DMS53 treated with DMSO at 0.1 percent for 48 hours (cell line): ENCODE measurements around the gene CD93.

ENCODE experiments used
- DNase-seq: peaks from one replicate; lab custom pipeline; 2025; ENCODE audit not compliant: unreplicated experiment; lab: John Stamatoyannopoulos, UW

The CD93 gene, protein sequence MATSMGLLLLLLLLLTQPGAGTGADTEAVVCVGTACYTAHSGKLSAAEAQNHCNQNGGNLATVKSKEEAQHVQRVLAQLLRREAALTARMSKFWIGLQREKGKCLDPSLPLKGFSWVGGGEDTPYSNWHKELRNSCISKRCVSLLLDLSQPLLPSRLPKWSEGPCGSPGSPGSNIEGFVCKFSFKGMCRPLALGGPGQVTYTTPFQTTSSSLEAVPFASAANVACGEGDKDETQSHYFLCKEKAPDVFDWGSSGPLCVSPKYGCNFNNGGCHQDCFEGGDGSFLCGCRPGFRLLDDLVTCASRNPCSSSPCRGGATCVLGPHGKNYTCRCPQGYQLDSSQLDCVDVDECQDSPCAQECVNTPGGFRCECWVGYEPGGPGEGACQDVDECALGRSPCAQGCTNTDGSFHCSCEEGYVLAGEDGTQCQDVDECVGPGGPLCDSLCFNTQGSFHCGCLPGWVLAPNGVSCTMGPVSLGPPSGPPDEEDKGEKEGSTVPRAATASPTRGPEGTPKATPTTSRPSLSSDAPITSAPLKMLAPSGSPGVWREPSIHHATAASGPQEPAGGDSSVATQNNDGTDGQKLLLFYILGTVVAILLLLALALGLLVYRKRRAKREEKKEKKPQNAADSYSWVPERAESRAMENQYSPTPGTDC

DNA sequence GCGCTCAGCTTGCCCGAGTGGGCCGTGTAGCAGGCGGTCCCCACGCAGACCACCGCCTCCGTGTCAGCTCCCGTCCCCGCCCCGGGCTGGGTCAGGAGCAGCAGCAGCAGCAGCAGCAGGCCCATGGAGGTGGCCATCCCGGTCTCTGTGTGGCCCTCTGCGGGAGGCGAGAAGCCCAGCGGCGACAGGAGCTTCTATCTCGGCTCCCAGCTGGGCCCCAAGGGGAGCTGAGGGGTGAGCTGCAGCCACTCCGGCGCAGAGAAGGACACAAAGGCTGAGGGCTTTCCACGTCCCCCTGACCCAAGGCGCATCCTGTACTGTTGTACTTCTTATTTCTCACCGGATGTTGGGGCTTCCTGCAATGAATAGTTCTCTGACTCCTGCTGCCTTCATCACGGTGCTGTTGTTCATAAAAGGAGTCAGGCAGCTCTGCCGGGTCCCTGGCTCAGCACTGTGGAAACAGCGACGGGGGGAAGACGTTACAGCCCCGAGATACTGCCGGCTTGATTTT, at the start of gene CD93:
Gene CD93, minus strand, starts transcription at position 269 of the 511 bp plus-strand sequence. Its CDS starts 132 bp downstream, at position 137.
- DNase-seq, result no peak

DNA sequence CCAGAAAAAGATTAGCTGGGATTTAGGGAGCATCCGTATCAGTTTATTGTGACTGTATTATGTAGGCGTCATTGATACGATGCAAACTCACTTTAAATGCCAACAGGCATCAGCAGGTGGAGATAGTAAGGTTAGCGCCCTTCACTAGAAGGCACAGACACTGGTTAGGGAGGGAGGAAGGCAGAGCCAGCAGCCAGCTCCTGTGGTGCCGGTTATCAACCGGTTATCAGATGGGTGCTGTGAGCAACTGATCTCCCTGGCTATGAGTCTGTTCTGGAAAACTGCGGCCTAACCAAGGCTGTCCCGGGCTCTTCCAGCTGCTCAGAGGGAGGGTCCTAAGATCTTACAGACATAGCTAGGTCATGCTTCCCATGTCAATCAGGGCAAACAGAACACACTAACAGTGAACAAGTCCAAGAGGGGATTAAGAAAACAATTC, 47.5 kb upstream of the CD93 start:
- DNase-seq, result no peak

DNA sequence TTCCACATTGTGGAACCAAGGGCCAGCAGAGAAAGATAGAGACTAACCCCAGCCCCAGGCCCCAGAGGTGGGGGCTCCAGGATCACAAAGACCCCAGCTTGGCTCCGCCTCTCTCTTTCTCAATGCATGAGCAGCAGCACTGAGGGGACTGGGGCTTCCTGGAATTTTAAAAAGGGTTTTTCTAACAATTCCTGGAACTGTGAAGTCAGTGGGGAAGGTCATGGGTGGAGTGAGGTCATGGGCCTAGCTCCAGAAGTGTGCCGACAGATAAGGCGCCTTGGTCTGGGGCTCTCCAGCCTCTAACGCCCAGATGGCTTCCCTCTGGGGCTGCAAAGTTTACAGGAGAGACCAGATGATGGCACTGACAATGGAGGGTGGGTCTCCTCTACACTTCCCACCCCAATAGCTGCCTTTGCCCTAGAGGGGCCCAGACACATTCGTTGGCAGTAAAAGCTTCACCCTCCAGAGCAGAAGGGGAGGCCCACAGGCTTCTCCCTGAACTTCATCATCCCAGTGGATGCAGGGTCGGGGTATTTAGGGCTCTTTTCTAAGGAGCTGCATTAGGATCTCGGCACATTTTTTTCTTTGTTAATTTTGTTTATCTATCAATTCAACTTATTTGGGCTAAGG, 46.9 kb upstream of the CD93 start:
- no peak for DNase-seq

DNA sequence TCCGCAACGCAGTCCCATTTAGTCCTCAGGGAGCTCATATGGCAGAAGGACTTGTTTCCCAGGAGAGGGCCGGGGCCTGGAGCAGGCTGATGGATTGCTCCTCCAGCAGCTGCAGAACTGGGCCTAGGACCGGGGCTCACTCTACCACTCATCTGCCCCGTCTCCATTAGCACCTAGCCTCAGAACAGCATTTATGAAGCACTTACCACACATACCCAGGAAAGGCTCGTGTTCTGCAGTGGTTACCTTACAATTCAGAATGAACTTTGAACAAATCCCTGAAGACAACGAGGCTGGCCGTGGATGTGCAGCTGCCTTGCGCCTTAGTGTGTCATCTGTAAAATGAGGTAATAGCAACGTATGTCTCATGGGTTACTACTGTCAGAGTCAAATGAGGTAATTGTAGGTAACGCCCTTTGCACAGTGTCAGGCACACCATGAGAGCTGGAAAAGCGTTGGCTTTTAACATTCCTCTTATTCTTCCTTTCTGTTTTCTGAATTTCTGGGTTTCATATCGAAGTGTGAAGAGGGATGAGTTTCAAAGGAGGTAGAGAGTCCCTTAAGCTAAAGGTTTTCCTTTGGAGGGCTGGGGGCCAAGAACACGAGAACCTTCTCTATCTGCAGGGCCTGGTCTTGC, 46.3 kb upstream of the CD93 start:
- no peak for DNase-seq

DNA sequence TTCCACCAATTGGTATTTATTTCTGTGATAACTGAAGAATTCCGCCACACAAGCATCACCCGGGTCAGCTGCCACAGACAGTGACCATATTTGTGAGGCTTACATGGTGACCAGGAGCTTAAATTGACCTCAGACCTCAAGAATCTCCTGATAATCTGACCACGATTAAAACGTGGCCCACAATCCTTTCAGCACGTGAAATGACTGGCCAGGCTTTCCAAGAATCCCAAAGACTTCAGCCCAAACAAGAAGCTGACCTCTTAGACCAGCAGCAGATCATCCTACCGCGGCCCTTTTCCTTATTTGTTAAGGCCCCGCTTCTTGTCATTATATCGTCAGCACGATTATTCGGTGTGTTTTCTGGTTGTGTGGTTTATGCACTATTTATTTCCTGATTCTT, 45.6 kb upstream of the CD93 start:
- DNase-seq, result no peak

DNA sequence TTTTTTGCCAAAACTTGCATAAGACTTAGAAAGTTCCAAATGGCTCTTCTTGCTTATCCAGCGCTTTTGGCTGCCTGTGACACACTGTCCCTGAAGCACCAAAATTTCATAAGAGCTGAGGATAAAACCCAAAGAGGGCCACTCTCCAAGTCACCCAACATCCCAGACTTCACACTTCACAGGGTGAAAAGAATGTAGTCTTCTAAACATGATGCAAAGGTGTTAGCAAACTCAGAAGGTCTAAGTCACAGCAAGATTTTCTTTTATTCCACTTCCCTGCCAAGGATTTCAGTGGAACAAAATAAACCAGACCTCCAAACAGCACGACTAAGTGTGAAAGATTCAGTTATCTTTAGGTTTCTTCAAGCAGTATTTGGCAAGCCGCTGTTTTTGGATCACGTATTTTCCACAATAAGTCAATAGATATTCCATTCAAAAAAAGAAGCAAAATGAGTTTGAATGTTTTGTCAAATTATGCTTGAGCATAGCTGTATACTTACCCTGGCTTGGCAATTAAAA, 44.6 kb upstream of the CD93 start:
- DNase-seq, result no peak

DNA sequence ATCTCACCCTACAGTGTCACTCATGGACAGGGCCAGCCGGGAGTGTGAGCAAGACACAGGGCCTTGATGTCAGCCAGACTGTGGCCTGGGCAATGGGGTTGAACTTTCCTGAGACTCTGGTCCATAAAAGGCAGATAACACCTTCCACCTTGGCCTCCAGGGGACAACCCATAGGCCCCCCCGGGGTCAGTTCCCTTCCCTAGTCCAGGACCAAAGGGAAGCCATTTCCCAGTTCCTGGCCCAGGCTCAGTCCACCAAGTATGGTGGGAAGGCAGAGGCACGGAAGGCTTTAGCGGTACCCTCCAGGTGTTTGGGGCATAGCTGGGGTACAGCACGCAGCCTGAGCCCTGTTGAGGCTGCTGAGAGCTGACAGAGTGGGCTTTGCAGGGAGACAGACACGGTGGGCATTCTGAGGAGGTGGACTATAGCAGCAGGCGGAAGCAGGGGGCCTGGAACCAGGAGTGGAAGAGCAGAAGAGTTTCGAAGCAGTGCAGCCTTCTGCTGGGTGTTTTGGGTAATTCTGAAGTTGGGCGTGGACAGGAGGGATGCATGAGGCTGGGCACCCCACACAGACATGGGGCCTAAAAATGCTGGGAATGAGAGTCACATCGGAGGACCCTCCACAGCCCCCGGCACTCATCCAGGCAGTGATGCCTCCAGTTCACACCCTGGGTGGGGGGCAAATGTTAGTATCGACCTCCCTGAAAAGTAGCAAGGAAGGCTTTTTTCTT, 43.9 kb upstream of the CD93 start:
- DNase-seq, result no peak

DNA sequence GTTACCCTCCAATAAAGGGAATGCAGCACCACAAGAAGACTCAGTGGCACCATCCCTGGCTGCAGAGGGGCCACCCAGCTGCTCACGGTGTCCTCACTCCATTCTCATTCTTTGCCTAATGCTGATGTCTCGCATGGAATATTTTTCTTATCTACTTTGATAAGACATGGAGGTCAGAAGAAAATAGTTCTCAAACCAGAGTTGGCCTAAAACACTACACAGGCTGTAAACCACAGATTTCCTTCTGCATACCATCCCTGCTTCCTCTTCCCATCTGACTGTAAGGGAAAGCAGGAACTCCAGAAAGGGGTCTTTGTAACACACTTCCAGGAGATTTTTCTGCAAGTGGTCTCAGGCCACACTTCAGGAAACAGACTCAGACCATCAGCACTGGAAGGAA, 43.1 kb upstream of the CD93 start:
- DNase-seq, result no peak

DNA sequence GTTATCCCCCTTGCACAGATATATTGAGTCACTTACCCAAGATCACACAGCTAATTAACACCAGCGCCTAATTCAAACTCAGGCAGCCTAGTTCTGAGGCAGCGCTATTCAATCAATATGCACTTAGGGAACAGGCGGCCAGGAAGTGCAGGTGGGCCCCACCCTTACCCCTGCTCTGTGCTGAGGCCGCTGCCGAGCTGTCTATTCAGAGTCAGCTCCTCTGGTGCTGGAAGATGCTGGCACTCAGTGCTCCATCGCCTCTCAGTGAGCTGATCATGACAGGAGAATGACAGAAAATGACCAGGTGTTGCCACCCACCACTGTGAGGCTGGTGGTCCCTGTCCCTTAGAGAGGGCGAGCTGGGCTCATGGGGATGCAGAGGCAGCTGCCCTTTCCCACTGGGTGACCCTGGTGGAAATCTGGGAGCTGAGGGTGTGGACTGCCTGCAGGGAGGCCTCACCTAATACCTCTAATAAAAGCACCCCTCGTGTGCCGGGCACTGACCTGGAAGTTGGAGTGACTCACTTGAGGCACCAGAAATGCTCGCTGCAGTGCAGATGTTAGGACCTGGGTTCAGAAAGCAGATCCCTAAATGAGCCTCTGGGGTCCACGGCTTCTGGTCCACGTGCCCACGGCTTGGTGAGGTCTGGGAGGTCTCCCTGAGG, 42.5 kb upstream of the CD93 start:
- DNase-seq, result no peak

DNA sequence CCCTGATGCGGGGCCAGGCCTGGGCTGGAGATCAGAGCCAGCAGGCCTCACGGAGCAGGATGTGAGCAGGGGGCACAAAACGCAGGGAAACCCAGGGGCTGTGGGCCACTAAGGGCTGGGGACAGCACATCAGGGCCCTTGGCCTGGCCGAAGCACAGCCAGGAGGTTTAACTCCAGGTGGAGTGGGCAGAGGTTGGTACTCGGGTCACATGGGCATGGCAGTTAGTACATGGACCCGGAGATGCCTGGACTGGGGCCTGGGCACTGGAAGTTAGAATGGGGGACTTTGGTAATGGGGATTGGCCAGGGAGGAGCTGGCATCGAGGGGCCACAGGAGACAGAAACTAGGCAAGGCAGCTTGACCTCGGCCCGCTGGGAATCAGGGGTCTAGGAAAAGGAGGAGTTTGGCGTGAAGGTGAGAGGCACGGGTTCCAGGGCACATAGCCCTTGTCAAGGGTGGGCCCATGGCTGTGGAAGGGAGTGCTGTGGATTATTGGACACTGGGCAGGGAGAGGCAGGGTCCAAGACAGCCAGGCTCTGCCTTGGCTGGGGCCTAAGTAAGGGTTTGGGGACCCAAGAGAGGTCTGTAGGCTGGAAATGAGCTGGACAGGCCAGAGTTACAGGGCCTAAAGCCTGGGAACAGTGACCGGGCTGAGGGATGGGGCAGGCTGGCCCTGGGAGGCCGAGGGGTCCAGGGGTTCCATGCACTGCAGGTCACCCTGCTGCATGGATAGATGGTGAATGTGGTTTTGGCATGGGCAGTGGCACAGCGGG, 41.6 kb upstream of the CD93 start:
- DNase-seq, result no peak

DNA sequence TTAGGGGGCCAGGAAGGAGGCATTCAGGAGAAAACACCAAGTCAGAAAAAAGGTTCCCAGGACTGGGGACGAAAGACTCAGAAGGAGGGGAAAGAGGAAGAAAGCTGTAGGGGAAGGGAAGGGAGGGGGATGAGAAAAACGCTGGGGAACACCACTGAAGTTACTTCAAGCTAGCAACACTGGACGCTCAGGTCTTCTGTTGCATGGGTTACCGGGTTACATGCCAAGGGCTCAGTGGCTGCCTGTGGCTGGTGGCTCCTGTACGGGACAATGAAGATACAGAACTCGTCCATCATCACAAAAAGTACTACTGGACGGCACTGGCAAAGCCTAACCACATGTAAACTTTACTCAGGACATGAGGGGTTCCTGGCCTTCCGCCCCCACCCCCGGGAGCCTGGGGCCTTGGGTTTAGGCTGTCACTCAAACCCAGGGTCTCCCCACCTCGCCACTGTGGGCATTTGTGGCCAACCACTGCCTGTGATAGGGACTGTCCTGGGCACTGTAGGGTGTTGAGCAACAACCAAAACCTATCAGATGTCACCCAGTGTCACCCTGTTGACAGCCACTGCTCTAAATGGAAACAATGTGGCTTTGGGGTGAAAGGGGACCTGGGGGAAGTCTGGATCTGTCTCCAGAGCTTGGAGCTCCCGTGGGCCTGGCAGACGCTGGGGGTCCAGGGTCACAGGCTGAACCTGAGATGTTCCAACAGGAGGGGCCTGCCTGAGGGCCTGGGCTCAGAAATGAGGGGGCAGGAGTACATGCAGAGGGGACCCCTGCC, 40.3 kb upstream of the CD93 start:
- no peak for DNase-seq

DNA sequence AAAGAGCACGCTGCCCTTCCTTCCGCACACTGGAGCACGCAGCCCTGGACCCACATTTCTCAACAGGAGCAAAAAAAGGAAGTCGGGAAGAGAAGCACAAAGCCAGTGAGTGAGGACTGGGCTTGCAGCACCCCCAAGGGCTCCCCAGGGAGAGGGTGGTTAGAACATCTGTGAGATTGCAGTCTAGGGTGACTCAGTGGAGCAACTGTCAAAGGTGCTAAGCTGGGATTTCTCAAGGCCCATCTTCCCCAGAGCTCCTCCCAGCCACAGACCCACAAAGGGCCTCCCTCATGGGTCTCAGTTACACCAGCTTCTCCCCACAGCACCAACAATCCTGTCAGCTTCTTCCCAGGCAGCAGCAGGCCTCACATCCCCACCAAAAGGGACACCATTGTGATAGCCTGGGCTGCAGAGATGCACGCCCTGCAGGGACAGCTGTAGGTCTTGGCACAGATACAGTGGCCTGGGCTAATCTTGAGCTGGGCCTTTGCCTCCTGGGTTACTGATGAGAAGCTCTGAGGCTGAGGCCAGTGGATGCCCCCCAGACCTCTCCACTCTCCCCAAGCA, 39.6 kb upstream of the CD93 start:
- no peak for DNase-seq

DNA sequence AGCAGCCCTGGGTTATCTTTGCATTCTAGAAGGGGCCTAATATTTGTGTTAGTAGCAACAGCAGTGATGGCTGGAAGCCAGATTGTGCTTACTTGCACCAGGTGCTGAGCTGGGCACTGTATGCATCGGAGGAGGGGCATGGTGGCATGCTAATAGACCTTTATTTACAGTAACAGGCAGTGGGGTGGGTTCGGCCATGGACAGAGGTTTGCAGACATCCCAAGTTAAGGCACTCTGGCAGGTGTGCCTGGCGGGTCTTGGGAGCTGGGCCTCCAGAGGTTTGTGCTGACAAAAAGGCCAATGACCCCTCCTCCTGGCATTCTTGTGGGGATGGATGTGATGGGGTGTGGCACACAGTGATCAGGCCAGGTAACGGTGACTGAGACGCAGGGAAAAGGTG, 39.0 kb upstream of the CD93 start:
- no peak for DNase-seq

DNA sequence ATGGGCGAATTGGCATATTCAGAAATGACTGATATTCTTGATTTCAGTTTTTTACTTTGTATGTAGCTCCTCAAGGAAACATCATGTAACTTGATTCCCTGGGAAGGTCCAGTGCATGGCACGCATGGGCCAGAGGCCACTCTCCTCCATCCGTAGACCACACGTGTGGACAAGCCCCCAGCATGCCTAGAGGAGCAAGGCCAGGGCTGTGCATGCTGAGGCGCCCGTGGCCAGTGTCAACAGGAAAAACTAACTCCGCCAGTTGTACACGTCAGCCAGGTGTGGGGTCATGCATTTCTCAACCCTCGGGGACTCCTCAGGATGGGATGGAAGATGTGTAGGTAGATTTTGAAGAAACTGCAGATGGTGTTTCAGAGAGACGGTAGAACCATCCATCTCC, 37.8 kb upstream of the CD93 start:
- DNase-seq, result no peak

DNA sequence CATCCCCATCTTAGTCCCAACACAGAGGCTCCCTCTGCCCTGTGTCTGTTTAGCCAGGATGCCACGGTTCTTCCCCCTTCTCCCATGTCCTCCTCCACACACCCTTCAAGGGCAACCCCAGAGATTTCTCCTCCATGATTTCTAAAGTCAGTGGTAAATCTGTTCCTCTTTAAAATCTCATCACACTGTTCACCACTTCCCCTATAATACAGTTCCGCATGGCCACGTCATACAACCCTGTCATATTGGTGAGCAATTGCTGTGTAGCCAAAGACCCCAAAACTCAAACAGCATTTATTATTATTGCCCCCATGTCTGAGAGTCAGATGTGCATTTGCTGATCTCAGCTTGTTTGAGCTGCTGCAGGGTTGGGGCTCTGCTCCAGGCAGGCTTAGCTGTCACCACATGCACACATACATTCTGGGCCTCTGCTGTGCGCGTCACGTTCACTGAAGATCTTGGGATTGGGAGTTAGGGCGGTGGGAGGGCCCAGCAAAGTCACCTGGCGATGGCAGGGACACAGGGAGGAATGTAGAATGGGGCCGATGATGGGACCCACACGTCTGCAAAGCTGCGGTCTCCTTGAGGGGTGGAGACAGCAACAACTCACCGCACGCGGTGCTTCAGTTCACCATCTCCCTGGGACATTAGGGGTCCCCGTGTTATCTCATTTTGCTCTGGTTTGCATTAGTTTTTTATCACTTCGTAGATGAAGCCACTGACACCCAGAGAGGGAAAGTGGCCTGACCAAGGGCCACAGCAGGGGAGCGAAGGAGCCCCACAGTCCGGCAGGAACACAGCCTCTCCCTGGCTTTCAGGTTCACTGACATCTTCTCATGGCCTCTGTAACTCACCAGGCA, 36.9 kb upstream of the CD93 start:
- no peak for DNase-seq

DNA sequence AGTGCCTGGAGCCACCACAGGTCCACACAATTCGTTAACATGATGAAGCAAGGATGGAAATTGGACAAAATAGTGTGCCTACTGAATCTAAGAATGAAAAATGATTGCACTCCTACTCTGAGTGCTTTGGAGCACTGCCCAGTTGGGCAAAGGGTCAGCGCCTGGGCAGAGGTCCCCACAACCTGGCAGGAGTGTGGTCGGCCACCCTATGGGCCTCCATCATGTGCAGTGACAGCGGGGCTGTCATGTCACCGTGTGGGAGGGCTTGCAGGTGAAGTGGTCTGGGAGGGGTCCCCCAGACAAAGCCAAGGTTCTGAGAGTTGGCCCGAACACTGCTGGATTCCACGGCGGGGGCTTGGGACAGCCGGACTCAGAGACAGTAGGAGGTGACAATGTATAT, 36.2 kb upstream of the CD93 start:
- no peak for DNase-seq

DNA sequence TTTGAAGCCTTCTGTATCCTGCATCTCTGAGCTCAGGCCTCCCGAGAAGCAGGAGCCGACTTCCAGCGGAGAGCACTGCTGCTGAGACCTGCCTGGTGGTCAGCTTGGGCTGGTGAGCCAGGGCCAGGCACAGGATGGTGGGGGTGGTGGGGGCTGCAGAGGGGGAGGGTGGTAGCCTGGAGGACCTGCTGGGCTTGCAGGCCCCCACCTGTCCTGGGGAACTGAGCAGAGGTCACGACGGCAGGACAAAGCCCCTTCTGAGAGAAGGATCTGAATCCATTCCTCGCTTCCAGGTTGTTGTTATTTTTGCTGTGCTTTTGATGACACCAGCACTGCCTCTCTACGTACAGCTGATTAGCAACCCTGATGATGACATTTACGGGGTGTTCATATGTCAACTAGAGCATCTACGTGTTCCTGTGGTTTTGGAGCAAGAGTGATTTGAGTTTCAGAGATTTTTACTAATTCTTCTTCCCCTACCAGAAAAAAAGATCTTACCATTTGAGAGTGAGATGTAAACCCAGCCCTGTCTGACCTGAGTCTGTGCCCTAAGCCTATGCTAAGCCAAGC, 35.7 kb upstream of the CD93 start:
- no peak for DNase-seq
